CD4-positive, alpha-beta T cell treated with Interleukin-2 at 100 ng/mL for 4 hours (primary cell): Measurements from ENCODE around the gene MED20.

Experiments used
- DNase-seq: peaks from one replicate; pipeline ENCODE4 v3.0.0-alpha.2; 2020; ENCODE audit warnings: low spot score

Gene MED20

DNA sequence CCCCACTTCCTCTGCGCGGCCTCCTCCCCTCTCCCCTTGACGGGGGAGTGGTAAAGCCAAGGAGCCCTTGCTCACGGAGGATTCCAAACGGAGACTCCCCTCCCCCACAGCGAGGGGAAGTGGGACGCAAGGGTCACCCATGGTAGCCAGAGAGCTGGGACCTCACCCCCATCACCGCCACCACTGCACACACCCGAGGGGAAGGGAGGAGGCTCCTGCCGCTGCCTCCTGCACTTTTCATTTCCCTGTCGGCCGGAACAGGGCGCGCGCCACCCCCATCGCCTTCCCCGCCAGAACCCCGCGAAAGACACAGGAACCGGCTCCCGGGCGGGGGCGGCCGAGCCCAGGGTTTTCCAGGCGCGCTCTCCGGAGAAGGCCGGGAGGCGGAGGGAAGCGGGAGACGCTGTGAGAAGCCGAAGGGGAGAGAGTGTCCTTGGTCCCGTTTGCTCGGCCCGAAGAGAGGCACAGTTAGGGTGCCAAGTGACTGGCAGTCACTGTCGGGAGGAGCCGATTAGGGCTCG, 19.9 kb upstream of the MED20 start:
- DNase-seq: peak; percentile 43

- DNase-seq: no peak
Observed at GRCh38 chr6:41939848-41940758, 19.2 kb upstream of the MED20 start.

GRCh38 chr6:41939176-41939847, 18.4 kb upstream of the MED20 start:
- DNase-seq: no peak

DNA sequence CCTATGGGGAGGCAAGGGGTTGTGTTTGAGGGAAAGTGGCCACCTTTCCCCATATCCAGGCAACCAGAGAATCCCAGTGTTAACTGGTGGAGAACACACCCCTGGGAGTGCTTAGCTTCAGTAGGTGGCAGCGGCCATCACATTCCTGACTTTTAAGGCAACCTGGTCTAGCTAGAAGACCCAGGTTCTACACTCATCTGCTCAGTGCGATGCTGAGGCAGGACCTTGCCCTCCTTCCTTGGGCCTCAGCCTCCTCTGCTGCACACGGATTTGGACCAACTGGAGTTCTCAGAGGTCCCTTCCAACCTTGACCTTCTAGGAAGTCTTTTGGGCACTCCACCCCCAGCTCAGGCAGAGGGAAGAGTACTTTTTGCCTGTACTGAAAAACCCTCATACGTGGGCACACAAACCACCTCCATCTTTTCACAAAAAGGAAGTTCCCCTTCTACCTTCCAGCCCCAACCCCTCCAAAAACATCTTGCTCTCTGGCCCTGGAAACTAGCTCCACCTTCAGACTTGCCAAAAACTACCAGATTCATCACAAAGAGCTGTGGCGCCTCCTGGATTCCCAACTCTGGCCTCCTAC, 17.7 kb upstream of the MED20 start:
- no peak for DNase-seq

DNA sequence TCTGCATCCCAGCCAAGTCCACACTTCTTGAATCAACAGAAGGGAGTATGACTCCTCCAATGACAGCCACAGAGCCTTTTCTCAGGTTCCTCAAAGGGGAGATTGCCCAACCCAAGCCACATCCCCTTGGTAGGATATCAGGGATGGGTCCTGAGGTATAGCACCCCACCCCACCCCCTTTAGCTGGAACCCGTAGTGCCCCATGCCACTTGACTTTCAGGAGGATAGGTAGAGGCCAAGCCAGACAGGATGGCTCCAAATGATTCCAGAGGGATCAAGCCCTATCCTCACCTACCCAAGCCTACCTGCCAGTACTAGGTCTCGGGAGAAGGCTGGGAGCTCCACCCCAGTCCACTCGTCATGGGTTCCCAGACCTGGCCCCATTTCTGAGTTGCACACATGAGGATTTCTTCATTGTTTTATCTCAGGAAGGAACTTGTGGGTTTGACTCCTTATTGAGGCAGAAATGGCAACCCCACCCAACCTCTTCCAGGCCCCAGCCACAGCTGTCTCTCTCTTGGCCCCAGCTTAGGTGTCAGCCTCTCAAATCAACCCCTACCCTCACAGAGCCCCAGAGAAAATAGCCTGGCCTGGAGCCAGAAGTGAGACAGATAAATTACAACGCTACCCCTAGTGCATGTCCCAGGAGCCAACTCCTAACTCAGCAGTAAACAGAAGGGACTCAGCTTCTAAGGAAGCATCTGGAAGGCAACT, 17.1 kb upstream of the MED20 start:
- DNase-seq: peak; percentile 82

DNA sequence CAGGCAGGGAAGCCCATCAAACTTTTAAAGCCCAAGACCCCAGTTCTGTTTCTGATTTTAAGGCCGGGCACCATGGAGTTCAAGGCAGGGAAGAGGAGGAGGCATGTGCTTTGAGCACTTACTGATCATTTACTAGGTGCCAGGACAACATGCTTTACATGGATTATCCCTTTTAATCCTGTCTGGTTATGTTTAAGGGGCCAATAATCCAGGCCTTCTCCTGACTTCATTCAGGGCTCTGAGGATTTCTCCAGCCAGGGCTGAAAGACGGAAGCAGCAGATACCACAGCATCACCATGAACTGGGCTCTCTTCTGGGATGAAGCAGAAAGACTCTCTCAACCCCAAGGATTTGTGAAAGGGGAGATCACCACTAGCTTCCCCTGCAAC, 16.5 kb upstream of the MED20 start:
- no peak for DNase-seq

GRCh38 chr6:41936073-41936837, 15.3 kb upstream of the MED20 start:
- peak; percentile 92 for DNase-seq

DNA sequence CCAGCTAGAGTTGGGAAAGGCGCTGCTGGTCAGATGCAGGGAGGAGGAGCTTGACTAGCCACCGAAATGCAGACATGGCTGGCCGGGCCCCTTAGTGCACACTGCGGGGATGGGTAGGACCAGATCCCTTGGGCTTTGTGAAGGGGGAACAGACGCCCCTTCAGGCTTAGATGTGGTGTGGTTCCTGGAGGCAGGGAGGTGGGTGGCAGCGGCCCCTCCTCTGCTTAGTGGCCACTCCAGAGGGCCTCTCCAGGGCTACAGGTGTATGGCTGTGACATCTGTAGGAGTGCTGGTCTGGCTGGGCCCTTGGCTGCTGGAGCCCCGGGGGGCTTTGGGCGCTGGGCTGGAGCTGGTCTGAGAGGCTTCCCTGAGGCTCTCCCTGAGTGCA, 14.7 kb upstream of the MED20 start:
- no peak for DNase-seq

- DNase-seq: no peak
Observed at GRCh38 chr6:41935193-41935574, 14.2 kb upstream of the MED20 start.

DNA sequence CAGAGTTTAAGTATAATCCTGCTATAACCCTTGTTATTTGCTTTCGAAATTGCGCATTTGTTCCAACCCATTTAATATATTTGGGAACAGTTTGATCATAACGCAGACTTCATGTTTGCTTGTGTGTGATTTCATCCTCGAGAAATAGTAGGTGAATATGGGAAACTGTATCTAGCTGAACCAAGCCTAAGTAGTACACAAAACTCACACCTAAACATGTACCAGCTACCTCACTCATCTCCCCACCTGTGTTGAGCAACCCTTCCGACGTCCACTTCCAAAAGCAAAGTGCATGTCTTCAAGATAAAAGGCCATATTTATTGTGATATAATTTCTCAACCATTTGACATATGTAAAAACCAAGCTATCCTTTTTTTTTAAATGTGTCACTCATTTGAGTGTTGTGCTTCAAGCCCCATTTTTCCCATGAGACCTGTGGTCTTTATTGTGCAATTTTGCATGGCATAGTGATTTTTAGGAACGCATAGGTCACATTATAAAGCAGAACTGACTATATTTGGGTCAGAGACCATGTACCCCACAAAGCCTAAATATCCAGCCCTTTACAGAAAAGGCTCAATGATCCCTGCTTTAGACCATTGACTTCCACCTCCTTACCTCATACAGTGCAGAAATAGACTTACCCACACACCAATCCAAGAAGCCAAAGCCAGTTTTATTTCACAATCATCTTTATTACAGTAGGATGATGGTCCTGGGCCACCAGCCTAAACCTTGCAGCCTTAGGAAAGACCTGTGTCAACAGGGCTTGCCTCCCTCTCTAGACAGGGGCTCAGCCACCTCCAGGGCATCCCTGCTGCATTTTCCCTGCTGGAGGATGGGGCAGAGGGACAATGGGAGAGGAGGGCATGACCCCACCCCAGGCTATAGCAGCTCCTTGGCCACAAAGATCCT, 13.6 kb upstream of the MED20 start:
- DNase-seq: no peak

GRCh38 chr6:41932378-41932777, 11.4 kb upstream of the MED20 start:
- DNase-seq: no peak

DNA sequence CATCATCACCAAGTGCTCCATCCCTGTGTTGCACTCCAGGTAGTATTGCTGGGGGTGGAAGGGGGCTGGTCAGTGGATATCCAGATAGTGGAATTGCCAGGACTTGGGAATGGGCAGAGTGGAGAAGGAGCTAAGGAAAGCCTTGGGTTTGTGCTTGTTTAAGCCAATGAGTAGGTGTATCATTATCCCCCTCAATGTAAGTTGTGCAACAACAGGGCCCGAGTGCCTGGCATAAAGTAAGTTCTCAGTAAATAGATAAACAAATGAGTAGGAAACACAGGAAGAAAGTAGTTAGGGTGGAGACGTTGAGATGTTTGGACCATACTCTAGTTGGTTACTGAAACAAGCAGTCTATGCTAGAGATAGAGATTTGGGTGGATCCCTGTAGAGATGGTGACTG, 10.9 kb upstream of the MED20 start:
- no peak for DNase-seq

DNA sequence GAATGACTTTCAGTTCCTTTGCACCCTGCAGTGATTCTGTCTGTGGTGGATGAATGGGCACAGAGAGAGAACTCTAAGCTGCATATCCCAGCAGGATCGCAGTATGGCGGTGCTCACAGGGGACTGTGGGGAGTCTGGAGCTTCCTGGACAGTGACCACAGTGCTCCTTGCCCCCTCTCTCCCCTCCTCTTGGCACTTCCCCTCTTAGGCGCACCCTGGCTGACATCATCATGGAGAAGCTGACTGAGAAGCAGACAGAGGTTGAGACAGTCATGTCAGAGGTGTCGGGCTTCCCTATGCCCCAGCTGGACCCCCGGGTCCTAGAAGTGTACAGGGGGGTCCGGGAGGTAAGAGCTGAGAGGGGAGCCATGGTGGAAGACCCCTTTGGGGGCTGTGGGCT, 9.0 kb upstream of the MED20 start:
- no peak for DNase-seq

- DNase-seq: no peak
Observed at GRCh38 chr6:41927253-41927652, 6.3 kb upstream of the MED20 start.

DNA sequence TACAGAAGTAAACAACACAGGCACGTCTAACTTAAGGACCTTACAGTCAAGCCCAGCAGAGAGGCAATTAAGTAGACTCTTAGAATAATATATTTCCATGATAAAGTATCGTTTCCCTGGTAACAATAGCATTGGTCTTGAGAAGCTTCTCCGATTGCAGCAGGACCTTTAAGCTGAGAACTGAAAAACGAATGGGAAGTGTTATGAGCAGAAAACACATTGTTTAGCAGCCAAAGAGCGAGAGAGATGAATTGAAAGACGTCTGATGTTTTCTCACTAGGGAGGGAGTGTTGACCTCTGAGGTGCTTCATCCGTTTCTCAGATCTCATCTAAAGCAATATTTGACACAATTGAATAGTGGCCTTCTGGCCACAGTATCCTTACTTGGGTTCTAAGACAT, 1.2 kb upstream of the MED20 start:
- no peak for DNase-seq

DNA sequence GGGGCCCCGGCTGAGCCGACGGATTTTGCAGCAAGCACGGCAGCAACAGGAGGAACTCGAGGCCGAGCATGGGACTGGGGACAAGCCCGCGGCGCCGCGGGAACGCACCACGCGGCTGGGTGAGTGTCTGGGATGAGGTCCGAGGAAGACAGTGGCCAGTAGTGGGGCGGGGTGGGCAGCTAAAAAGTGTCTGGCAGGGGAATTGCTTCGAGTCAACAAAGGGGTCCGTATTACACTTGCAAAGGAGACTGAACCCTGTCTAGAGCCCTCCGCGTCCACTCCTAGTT, 716 bp upstream of the MED20 start:
- DNase-seq: no peak

DNA sequence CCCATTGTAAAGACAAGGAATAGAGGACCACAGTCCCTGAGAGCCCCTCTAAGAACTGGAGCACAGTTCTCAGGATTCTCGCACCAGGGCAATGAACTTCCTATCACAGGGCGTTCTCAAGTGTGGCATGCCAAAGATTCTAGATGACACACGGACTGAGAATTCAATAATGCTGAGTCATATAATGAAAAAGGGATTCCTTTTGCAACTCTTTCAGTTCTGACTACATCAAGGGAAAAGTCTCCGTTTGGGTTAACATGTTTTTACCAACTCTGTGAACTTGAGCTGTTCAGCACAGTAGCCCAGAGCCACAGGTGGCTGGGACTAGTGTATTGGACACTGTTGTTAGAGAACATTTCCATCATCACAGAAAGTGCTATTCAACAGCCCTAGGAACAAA, 3.4 kb downstream of the MED20 start:
- DNase-seq: no peak

GRCh38 chr6:41914869-41915530, 5.9 kb downstream of the MED20 start:
- no peak for DNase-seq

GRCh38 chr6:41914343-41914742, 6.6 kb downstream of the MED20 start:
- DNase-seq: no peak

DNA sequence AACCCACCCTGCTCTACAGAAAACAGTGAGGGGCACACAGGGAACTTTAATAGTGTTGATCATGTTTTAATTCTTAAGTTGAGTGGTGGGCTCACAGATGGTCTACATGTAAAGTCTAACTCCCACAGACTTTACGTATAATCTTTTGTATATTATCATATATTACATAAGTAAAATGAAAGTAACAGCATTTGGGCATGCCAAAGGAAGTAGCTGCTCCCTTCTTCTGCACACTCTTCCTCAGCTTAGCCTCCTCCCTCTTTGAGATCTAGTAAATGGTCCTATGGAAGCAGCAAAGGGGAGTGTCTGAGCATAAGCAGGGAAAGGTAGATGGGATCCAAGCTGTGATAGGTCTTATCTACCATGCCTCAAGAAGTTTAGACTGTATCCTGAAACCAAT, 11.2 kb downstream of the MED20 start:
- no peak for DNase-seq
